Measurements from ENCODE around the gene GPC4. TPM values are rescaled to one million over a fixed set of nuclear protein-coding genes. Genes with fewer than 3 reads are reported as not detected.
"Not testable (repeated sequence)": the region's sequence is repeated elsewhere in the genome, so short reads cannot be mapped to it uniquely, and the experiment has no call there.

The GPC4 gene
- polyA plus RNA-seq, 3 donors from 2014 or later, result not detected

DNA sequence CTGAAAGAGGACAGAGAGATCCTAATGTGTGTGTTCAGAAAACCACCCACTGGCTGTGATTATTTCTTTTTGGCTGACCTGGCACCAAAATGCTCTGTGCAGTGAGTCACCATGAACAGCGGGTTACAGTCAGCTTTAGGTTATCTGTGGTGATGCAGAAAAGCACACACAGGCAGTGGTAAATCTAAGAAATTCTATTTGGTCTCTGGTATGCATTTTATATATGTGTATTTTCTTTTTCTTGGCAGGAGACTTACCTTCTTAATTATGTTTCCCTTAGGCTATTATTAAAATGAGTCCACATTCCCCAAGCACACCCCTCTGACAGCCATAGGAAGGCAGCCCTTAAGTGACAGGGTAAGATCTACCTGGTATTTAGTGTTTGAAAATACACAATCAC is 118.0 kb downstream of the GPC4 start:
- Mint-ChIP-seq H3K27ac (no peak overlapping the region), H3K27me3 (ENCODE audit: low read depth in 3 of 3) (peaks cover 0 to 7% (median 3%) of the 10 kb centered on the region in 3 donors), H3K4me3 (no peak overlapping the region), H3K9me3 (peaks cover 0 to 2% (median 0%) of the 10 kb centered on the region in 6 donors), H3K4me1 (no peaks in the 10 kb centered on the region), H3K36me3 (no peaks in the 10 kb centered on the region)
- no peak for DNase-seq

- Mint-ChIP-seq H3K4me1 (no peaks in the 10 kb centered on the region), H3K36me3 (no peaks in the 10 kb centered on the region), H3K27ac (no peak overlapping the region), H3K9me3 (peaks cover 0 to 2% (median 0%) of the 10 kb centered on the region in 6 donors), H3K4me3 (no peak overlapping the region), H3K27me3 (ENCODE audit: low read depth in 3 of 3) (peaks cover 0 to 7% (median 5%) of the 10 kb centered on the region in 3 donors)
- DNase-seq, result no peak
Observed at GRCh38 chrX:133294126-133294525, 121.2 kb downstream of the GPC4 start.

DNA sequence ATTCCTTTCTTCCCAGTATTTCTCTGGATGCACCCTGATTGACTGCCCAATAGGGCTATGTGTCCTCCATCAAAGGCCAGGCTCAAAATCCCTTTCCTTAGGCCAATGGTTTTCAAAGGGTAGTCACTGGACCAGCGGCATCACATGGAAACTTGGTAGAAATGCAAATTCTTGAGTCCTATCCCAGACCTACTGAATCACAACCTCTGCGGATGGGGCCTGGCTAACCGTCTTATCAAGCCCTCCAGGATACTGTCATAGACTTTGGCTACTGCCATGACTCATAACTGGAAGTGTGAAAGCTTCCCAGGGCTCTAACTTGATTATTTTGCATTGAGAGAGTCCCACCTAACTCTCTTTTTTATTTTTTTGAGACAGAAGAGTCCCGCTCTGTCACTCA is 125.2 kb downstream of the GPC4 start:
- no peak overlapping the region for H3K27ac Mint-ChIP-seq
- H3K4me1 Mint-ChIP-seq, result no peaks in the 10 kb centered on the region
- H3K9me3 Mint-ChIP-seq, result peaks cover 0 to 2% (median 0%) of the 10 kb centered on the region in 6 donors
- no peak for DNase-seq
- peaks cover 0 to 3% (median 0%) of the 10 kb centered on the region in 3 donors for H3K36me3 Mint-ChIP-seq
- peaks cover 0 to 3% (median 2%) of the 10 kb centered on the region in 3 donors for H3K27me3 Mint-ChIP-seq (ENCODE audit: low read depth in 3 of 3)
- no peak overlapping the region for H3K4me3 Mint-ChIP-seq

GRCh38 chrX:133287860-133288259 is 127.4 kb downstream of the GPC4 start:
- no peak overlapping the region for H3K27ac Mint-ChIP-seq
- no peaks in the 10 kb centered on the region for H3K9me3 Mint-ChIP-seq
- no peaks in the 10 kb centered on the region for H3K4me1 Mint-ChIP-seq

DNA sequence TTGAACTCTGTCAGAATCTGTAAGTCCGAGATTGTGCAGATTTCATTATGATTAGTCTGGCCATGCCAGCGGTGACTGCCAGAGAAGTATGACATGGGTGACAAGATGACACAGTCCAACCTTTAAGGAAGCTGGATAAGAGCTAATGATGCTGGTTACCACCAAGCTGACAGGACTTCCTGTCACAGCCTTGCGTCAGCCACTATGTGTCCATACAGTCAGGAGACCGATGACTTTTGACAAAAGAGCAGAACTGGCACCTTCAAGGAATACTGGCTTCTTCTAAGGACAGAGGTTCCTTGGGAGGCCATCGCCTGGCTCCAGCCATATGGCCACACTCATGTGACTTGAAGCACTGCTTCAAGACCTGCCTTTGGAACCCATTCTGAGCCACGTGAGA is 129.9 kb downstream of the GPC4 start:
- Mint-ChIP-seq H3K4me3 (no peak overlapping the region), H3K4me1 (no peaks in the 10 kb centered on the region), H3K27ac (no peak overlapping the region), H3K27me3 (ENCODE audit: low read depth in 3 of 3) (peaks cover 3 to 11% (median 3%) of the 10 kb centered on the region in 3 donors), H3K9me3 (no peaks in the 10 kb centered on the region), H3K36me3 (peaks cover 0 to 3% (median 0%) of the 10 kb centered on the region in 3 donors)
- no peak for DNase-seq

More at GRCh38 chrX:133287860-133288259, 127.4 kb downstream of the GPC4 start:
- DNase-seq, result no peak
- H3K4me3 Mint-ChIP-seq, result no peak overlapping the region
- H3K27me3 Mint-ChIP-seq (ENCODE audit: low read depth in 3 of 3), result peaks cover 2 to 3% (median 2%) of the 10 kb centered on the region in 3 donors
- peaks cover 0 to 3% (median 0%) of the 10 kb centered on the region in 3 donors for H3K36me3 Mint-ChIP-seq

- not testable (repeated sequence) for H3K4me3 Mint-ChIP-seq, H3K4me1 Mint-ChIP-seq, H3K9me3 Mint-ChIP-seq, H3K27ac Mint-ChIP-seq, DNase-seq, H3K36me3 Mint-ChIP-seq
- peaks cover 0 to 15% (median 10%) of the 10 kb centered on the region in 3 donors for H3K27me3 Mint-ChIP-seq (ENCODE audit: low read depth in 3 of 3)
Observed at GRCh38 chrX:133279112-133279730, 136.1 kb downstream of the GPC4 start.

GRCh38 chrX:133273180-133273579 is 142.1 kb downstream of the GPC4 start:
- H3K27ac Mint-ChIP-seq, result no peak overlapping the region
- no peak overlapping the region for H3K4me3 Mint-ChIP-seq
- H3K36me3 Mint-ChIP-seq, result no peaks in the 10 kb centered on the region
- no peaks in the 10 kb centered on the region for H3K4me1 Mint-ChIP-seq
- DNase-seq, result no peak
- H3K9me3 Mint-ChIP-seq, result no peaks in the 10 kb centered on the region
- H3K27me3 Mint-ChIP-seq (ENCODE audit: low read depth in 3 of 3), result peaks cover 0 to 7% (median 2%) of the 10 kb centered on the region in 3 donors

DNA sequence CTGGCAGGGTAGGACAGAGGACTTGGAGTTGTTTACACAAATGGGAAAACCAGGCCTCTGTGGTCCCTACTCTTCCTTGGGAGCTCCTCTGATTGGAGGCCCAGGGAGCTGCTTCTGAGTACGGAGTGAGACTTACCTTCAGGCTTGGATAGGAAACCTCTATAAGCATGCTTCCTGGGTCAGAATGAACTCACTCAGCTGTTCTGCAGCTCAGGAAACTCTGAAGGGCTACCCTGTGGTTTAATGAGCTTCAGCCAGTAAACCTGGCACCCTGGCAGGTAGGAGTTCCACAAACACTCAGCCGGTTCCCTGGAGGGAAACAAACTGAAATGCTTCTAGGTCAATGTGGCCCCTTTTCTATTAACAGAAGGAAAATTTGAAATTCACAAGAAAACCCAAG is 146.1 kb downstream of the GPC4 start:
- H3K4me3 Mint-ChIP-seq, result no peak overlapping the region
- H3K4me1 Mint-ChIP-seq, result no peaks in the 10 kb centered on the region
- no peak overlapping the region for H3K27ac Mint-ChIP-seq
- H3K27me3 Mint-ChIP-seq (ENCODE audit: low read depth in 3 of 3), result peaks cover 0 to 2% (median 0%) of the 10 kb centered on the region in 3 donors
- DNase-seq, result no peak
- H3K9me3 Mint-ChIP-seq, result no peaks in the 10 kb centered on the region
- H3K36me3 Mint-ChIP-seq, result no peaks in the 10 kb centered on the region

DNA sequence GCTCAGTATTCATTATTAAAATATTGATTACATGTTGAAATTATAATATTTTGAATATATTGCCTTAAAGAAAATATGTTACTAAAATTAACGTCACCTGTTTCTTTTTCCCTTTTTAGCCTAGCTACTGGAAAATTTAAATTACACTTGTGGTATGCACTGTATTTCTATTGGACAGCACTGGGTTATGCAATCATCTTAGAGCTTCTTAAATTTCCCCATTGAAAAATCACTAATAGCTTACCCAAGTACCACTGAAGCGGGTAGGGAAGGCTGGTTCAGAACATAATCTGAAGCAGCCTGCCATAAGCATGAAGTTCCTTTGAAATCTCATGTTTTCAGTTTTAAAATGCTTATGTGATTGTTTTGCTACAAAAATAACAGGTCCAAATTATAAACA is 147.7 kb downstream of the GPC4 start:
- peaks cover 0 to 8% (median 0%) of the 10 kb centered on the region in 3 donors for H3K27me3 Mint-ChIP-seq (ENCODE audit: low read depth in 3 of 3)
- no peaks in the 10 kb centered on the region for H3K36me3 Mint-ChIP-seq
- no peak overlapping the region for H3K4me3 Mint-ChIP-seq
- H3K27ac Mint-ChIP-seq, result no peak overlapping the region
- DNase-seq, result no peak
- H3K9me3 Mint-ChIP-seq, result no peaks in the 10 kb centered on the region
- H3K4me1 Mint-ChIP-seq, result no peaks in the 10 kb centered on the region

DNA sequence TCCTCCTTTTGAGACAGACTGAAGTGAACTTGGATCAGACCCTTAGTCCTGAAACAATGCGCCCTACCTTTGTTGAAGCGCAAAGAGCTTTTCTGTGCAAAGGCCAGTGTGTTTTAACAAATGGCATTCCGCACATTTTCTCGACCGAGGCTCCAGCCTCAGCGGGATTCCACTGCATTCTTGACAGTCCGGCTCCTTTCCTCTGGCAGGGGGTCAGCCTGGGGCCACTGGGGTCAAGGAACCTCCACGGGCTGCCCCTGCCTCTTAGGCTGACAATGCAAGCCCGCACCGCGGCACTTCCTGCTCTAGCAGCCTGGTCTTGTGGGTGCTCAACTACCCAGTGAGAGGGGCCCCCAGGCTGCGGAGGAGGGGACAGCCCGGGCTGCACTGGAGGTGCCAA is 150.0 kb downstream of the GPC4 start:
- Mint-ChIP-seq H3K9me3 (no peaks in the 10 kb centered on the region), H3K4me1 (no peaks in the 10 kb centered on the region), H3K27me3 (ENCODE audit: low read depth in 3 of 3) (peaks cover 0 to 8% (median 0%) of the 10 kb centered on the region in 3 donors), H3K27ac (no peak overlapping the region), H3K4me3 (no peak overlapping the region), H3K36me3 (no peaks in the 10 kb centered on the region)
- DNase-seq, result no peak

GRCh38 chrX:133258481-133258880 is 156.8 kb downstream of the GPC4 start:
- H3K4me3 Mint-ChIP-seq, result no peak overlapping the region
- H3K36me3 Mint-ChIP-seq, result no peaks in the 10 kb centered on the region
- no peak overlapping the region for H3K27ac Mint-ChIP-seq
- no peaks in the 10 kb centered on the region for H3K4me1 Mint-ChIP-seq
- H3K27me3 Mint-ChIP-seq (ENCODE audit: low read depth in 3 of 3), result peaks cover 0 to 14% (median 9%) of the 10 kb centered on the region in 3 donors
- H3K9me3 Mint-ChIP-seq, result peaks cover 0 to 2% (median 0%) of the 10 kb centered on the region in 6 donors
- DNase-seq, result no peak

- peaks cover 0 to 14% (median 10%) of the 10 kb centered on the region in 3 donors for H3K27me3 Mint-ChIP-seq (ENCODE audit: low read depth in 3 of 3)
- no peaks in the 10 kb centered on the region for H3K4me1 Mint-ChIP-seq
- peaks cover 0 to 4% (median 0%) of the 10 kb centered on the region in 6 donors for H3K9me3 Mint-ChIP-seq
- no peaks in the 10 kb centered on the region for H3K36me3 Mint-ChIP-seq
- H3K27ac Mint-ChIP-seq, result no peak overlapping the region
- no peak for DNase-seq
- no peak overlapping the region for H3K4me3 Mint-ChIP-seq
Observed at GRCh38 chrX:133254666-133255065, 160.6 kb downstream of the GPC4 start.

- Mint-ChIP-seq H3K4me3 (no peak overlapping the region), H3K27ac (no peak overlapping the region), H3K27me3 (ENCODE audit: low read depth in 3 of 3) (peaks cover 0 to 6% (median 4%) of the 10 kb centered on the region in 3 donors), H3K4me1 (no peaks in the 10 kb centered on the region), H3K36me3 (peaks cover 0 to 5% (median 0%) of the 10 kb centered on the region in 3 donors), H3K9me3 (peaks cover 0 to 16% (median 11%) of the 10 kb centered on the region in 6 donors)
- no peak for DNase-seq
Observed at GRCh38 chrX:133251204-133251603, 164.1 kb downstream of the GPC4 start.

GRCh38 chrX:133250184-133251100 is 164.8 kb downstream of the GPC4 start:
- H3K27me3 Mint-ChIP-seq (ENCODE audit: low read depth in 3 of 3), result peaks cover 0 to 6% (median 1%) of the 10 kb centered on the region in 3 donors
- DNase-seq, result no peak
- H3K27ac Mint-ChIP-seq, result no peak overlapping the region
- H3K9me3 Mint-ChIP-seq, result peaks cover 3 to 22% (median 12%) of the 10 kb centered on the region in 6 donors
- no peaks in the 10 kb centered on the region for H3K4me1 Mint-ChIP-seq
- H3K4me3 Mint-ChIP-seq, result no peak overlapping the region
- peaks cover 0 to 8% (median under 1%) of the 10 kb centered on the region in 3 donors for H3K36me3 Mint-ChIP-seq

Data from immature natural killer cell (primary cell).